ENCODE results near the gene RAPGEF5. TPM values are rescaled to one million over a fixed set of nuclear protein-coding genes. Genes with fewer than 3 reads are reported as not detected.

RAPGEF5 gene
- total RNA-seq, 1 experiment from 2014 or later, result 15.6 TPM

GRCh38 chr7:22270371-22270770 is 86.6 kb downstream of the RAPGEF5 start:
- Histone ChIP-seq H3K36me3 (ENCODE audit: control insufficient read depth in 1 of 2, insufficient read depth in 2 of 2, low read length in 2 of 2) (no peaks in the 10 kb centered on the region), H3K9me3 (ENCODE audit: control insufficient read depth in 1 of 2, insufficient read depth in 1 of 2, low read depth in 1 of 2, low read length in 2 of 2) (no peaks in the 10 kb centered on the region), H3K4me3 (replicated peaks in 1 of 2; ENCODE audit: low read depth in 1 of 2, low read length in 2 of 2) (no peak overlapping the region), H3K9me2 (ENCODE audit: insufficient read depth) (no peaks in the 10 kb centered on the region), H4K20me1 (ENCODE audit: insufficient read depth) (no peaks in the 10 kb centered on the region), H3K79me2 (ENCODE audit: insufficient read depth, low read length) (no peaks in the 10 kb centered on the region), H2AFZ (ENCODE audit: low read depth, low read length, poor library complexity, severe bottlenecking) (no peak overlapping the region), H3K27me3 (ENCODE audit: insufficient read depth, low read length) (no peaks in the 10 kb centered on the region), H3K9ac (ENCODE audit: low read length) (no peak overlapping the region), H3K4me1 (ENCODE audit: control insufficient read depth in 1 of 2, insufficient read depth in 2 of 2, low read length in 2 of 2) (peaks cover 0 to 8% of the 10 kb centered on the region in 2 experiments; a peak in 2 of 4 replicates), H3K4me2 (ENCODE audit: low read length) (no peak overlapping the region), H3K27ac (ENCODE audit: low read depth, low read length) (no peak overlapping the region)
- CTCF ChIA-PET, result no interaction called here
- intact Hi-C loops (cut with micrococcal nuclease), result no loop called here
- POLR2A ChIA-PET, result no interaction called here
- TF ChIP-seq FOSL1 (IDR thresholded peaks at IDR 0.05; ENCODE audit: low read depth) (no peak), ELF1 (IDR thresholded peaks at IDR 0.05; ENCODE audit: borderline replicate concordance, low read depth) (no peak), POLR2A (IDR thresholded peaks at IDR 0.05; ENCODE audit: borderline replicate concordance, extremely low read depth, insufficient read depth, insufficient read length) (no peak), ZNF274 (IDR thresholded peaks at IDR 0.05; ENCODE audit: low read depth, low read length) (no peak), YY1 (IDR thresholded peaks at IDR 0.05; ENCODE audit: extremely low read depth, insufficient replicate concordance, low read depth, low read length) (no peak), REST (IDR thresholded peaks at IDR 0.05; ENCODE audit: low read depth) (no peak)
- no TSS peak for BruUV-seq (replicated peaks)
- RAD21 ChIA-PET (ENCODE audit: low non-redundant PET in 1 of 2, low total read pairs in 2 of 2, uncharacterized antibody in 2 of 2, unreplicated experiment in 2 of 2), result no interaction called here
- DNase-seq (ENCODE audit: low read depth, low spot score) (no peak), ATAC-seq (no peak)

DNA sequence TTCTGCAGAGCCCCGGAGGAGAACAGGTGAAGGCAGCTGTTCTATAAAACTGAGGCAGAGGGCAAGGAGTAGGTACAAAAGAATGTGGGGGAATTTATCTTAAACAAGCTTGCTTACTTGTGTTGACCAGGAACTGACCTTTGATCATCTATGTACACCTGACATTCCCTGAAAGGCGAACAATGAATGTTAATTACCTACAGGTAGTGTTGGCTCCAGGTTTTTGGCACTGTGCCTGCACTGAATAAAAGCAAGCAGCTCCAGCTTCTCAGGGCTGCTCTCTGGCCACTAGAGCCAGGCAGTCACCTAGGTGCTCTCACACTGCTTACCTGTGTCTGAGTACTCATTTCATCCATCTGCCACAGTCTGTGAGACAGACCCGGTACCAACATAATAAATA is 87.0 kb downstream of the RAPGEF5 start:
- no TSS peak for BruUV-seq (replicated peaks)
- CTCF ChIA-PET, result no interaction called here
- H3K4me1 ChIP-seq (ENCODE audit: control insufficient read depth in 1 of 2, insufficient read depth in 2 of 2, low read length in 2 of 2), result peaks cover 0 to 8% of the 10 kb centered on the region in 2 experiments; a peak in 2 of 4 replicates
- no peak for ATAC-seq
- POLR2A ChIA-PET, result no interaction called here
- RAD21 ChIA-PET (ENCODE audit: low non-redundant PET in 1 of 2, low total read pairs in 2 of 2, uncharacterized antibody in 2 of 2, unreplicated experiment in 2 of 2), result no interaction called here
- no peaks in the 10 kb centered on the region for H3K79me2 ChIP-seq (ENCODE audit: insufficient read depth, low read length)
- no peaks in the 10 kb centered on the region for H3K9me3 ChIP-seq (ENCODE audit: control insufficient read depth in 1 of 2, insufficient read depth in 1 of 2, low read depth in 1 of 2, low read length in 2 of 2)
- intact Hi-C loops (cut with micrococcal nuclease), result no loop called here
- H2AFZ ChIP-seq (ENCODE audit: low read depth, low read length, poor library complexity, severe bottlenecking), result no peak overlapping the region
- no peak overlapping the region for H3K27ac ChIP-seq (ENCODE audit: low read depth, low read length)
- no peak for DNase-seq (ENCODE audit: low read depth, low spot score)
- no peaks in the 10 kb centered on the region for H3K27me3 ChIP-seq (ENCODE audit: insufficient read depth, low read length)
- no peaks in the 10 kb centered on the region for H4K20me1 ChIP-seq (ENCODE audit: insufficient read depth)
- no peak overlapping the region for H3K9ac ChIP-seq (ENCODE audit: low read length)
- H3K36me3 ChIP-seq (ENCODE audit: control insufficient read depth in 1 of 2, insufficient read depth in 2 of 2, low read length in 2 of 2), result no peaks in the 10 kb centered on the region
- no peak overlapping the region for H3K4me2 ChIP-seq (ENCODE audit: low read length)
- no peaks in the 10 kb centered on the region for H3K9me2 ChIP-seq (ENCODE audit: insufficient read depth)
- H3K4me3 ChIP-seq (replicated peaks in 1 of 2; ENCODE audit: low read depth in 1 of 2, low read length in 2 of 2), result no peak overlapping the region
- TF ChIP-seq POLR2AphosphoS5 (IDR thresholded peaks at IDR 0.05; ENCODE audit: low read depth, low read length) (no peak), YY1 (IDR thresholded peaks at IDR 0.05; ENCODE audit: extremely low read depth, insufficient replicate concordance, low read depth, low read length) (no peak), ELF1 (IDR thresholded peaks at IDR 0.05; ENCODE audit: borderline replicate concordance, low read depth) (no peak), TCF7L2 (IDR thresholded peaks at IDR 0.05; ENCODE audit: borderline replicate concordance, extremely low read depth, insufficient read depth, insufficient read length) (no peak), EGR1 (IDR thresholded peaks at IDR 0.05; ENCODE audit: low read depth) (no peak), RAD21 (IDR thresholded peaks at IDR 0.05; ENCODE audit: low read depth) (no peak), FOSL1 (IDR thresholded peaks at IDR 0.05; ENCODE audit: low read depth) (no peak), POLR2A (IDR thresholded peaks at IDR 0.05; ENCODE audit: borderline replicate concordance, extremely low read depth, insufficient read depth, insufficient read length) (no peak), CBX3 (IDR thresholded peaks at IDR 0.05; ENCODE audit: low read depth) (no peak), EZH2 (IDR thresholded peaks at IDR 0.05) (no peak), SIN3A (IDR thresholded peaks at IDR 0.05; ENCODE audit: low read depth) (no peak)
- TF ChIP-seq, protein P1, sequence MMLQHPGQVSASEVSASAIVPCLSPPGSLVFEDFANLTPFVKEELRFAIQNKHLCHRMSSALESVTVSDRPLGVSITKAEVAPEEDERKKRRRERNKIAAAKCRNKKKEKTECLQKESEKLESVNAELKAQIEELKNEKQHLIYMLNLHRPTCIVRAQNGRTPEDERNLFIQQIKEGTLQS (IDR thresholded peaks at IDR 0.05), result no peak
- TF ChIP-seq, protein P2, sequence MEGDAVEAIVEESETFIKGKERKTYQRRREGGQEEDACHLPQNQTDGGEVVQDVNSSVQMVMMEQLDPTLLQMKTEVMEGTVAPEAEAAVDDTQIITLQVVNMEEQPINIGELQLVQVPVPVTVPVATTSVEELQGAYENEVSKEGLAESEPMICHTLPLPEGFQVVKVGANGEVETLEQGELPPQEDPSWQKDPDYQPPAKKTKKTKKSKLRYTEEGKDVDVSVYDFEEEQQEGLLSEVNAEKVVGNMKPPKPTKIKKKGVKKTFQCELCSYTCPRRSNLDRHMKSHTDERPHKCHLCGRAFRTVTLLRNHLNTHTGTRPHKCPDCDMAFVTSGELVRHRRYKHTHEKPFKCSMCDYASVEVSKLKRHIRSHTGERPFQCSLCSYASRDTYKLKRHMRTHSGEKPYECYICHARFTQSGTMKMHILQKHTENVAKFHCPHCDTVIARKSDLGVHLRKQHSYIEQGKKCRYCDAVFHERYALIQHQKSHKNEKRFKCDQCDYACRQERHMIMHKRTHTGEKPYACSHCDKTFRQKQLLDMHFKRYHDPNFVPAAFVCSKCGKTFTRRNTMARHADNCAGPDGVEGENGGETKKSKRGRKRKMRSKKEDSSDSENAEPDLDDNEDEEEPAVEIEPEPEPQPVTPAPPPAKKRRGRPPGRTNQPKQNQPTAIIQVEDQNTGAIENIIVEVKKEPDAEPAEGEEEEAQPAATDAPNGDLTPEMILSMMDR (IDR thresholded peaks at IDR 0.05 in 2 of 3, conservative IDR thresholded peaks at IDR 0.05 in 1 of 3; ENCODE audit: borderline replicate concordance in 1 of 3, insufficient read depth in 1 of 3, low read depth in 2 of 3, low read length in 2 of 3), result no peak
